GM18517 (cell line): ENCODE data around the gene CSF3.

Experiments
- ATAC-seq: cut with Tn5 transposase; IDR thresholded peaks from one replicate; pipeline ENCODE4 v1.9.1; 2021; ENCODE audit warnings: mild to moderate bottlenecking, moderate library complexity; ENCODE audit not compliant: unreplicated experiment

CSF3 gene

GRCh38 chr17:40060887-40061608 is 45.8 kb downstream of the CSF3 start:
- no peak for ATAC-seq

- ATAC-seq: no peak
Measured at GRCh38 chr17:40061609-40062038, 46.4 kb downstream of the CSF3 start.

- ATAC-seq: no peak
Measured at GRCh38 chr17:40062329-40063186, 47.3 kb downstream of the CSF3 start, which contains the start of gene THRA. THRA (plus strand) TSS chr17:40062965; CDS start chr17:40074489, 11,524 bp downstream.

GRCh38 chr17:40063187-40063771 is 48.0 kb downstream of the CSF3 start:
- ATAC-seq: no peak

- no peak for ATAC-seq
Measured at GRCh38 chr17:40063901-40064531, 48.8 kb downstream of the CSF3 start.

GRCh38 chr17:40064971-40065768 is 49.9 kb downstream of the CSF3 start:
- no peak for ATAC-seq

- ATAC-seq: no peak
Measured at GRCh38 chr17:40065769-40066510, 50.7 kb downstream of the CSF3 start.
